Measurements from ENCODE around the gene DSCAML1.

DSCAML1 gene

DNA sequence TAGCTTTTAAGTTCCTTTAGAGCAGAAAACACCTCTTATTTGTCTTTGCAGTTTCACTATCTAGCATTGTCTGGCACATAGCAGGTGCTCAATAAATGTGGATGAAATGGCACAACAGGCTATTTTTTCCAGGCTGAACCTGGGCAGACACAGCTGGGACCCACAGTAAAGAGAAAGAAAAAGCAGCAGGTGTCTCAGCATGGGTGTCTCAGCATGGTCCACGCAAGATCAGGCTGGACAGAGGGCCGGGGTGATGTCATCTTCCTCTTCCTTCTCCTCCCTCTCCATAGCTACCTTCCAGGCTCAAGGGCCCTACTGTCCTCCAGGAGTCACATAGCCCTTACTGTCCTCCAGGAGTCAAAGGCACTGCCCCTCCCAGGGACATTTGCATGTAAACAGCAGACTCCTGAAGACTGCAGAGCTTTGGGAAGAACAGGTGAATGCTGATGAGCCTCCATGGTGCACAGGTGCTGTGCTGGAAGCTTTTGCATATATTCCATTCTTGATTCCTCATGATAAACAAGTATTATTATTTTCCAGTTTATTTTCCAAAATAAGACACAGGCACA lies 65.2 kb downstream of the DSCAML1 start:
- DNase-seq, result no peak
- Histone ChIP-seq H3K4me1 (ENCODE audit: control extremely low read depth in 1 of 4, control insufficient read depth in 4 of 4, insufficient read depth in 4 of 4, low read length in 3 of 4) (peaks cover 3 to 29% (median 24%) of the 10 kb centered on the region in 4 experiments), H3K4me3 (ENCODE audit: control insufficient read depth in 1 of 7, extremely low read depth in 1 of 7, insufficient read depth in 4 of 7, low read depth in 2 of 7, low read length in 6 of 7) (no peak overlapping the region), H3K27ac (ENCODE audit: insufficient read depth in 1 of 2, low read depth in 1 of 2, low read length in 2 of 2, poor library complexity in 1 of 2, severe bottlenecking in 2 of 2) (no peak overlapping the region), H3K36me3 (ENCODE audit: control insufficient read depth in 4 of 4, insufficient read depth in 4 of 4, low read length in 3 of 4) (no peaks in the 10 kb centered on the region), H3K9me3 (ENCODE audit: control extremely low read depth in 1 of 5, control insufficient read depth in 4 of 5, insufficient read depth in 2 of 5, low read depth in 1 of 5, low read length in 4 of 5) (no peaks in the 10 kb centered on the region), H3K27me3 (replicated peaks in 2 of 5; ENCODE audit: control insufficient read depth in 4 of 5, insufficient read depth in 5 of 5, low read length in 4 of 5) (peaks cover 0 to under 1% (median 0%) of the 10 kb centered on the region in 5 experiments)
- WGBS (ENCODE audit: insufficient coverage), result 100% methylated on average over 1 of the region's 2 CpGs
- POLR2A ChIA-PET, result no interaction called here
- CTCF ChIA-PET, result interaction anchor here (1.0 to 1.4 kb wide), 5 partner anchors 11 to 289 kb away, joined by 3 to 5 read pairs (median 4); no protein-coding TSS in a partner anchor

DNA sequence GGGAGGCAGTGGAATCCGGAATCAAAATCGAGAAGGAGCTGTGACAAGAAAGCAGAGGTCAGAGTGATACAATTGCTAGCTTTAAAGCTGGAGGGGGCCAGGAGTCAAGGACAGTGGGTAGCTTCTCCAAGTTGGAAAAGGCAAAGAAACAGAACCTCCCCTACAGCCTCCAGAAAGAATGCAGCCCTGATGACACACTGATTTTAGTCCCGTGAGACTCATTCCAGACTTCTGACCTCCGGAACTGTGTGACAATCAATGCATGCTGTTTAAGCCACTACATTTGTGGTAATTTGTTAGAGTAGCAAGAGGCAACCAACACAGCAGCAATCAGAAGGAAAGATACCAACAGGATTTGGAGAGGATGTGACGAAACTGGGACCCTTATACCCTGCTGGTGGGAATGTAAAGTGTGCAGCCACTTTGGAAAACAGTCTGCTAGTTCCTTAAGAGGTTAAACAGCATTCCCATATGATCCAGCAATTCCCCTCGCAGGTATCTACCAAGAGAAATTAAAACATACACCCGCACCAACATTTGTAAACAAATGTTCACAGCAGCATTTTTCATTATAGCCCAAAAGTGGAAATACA lies 66.7 kb downstream of the DSCAML1 start:
- Histone ChIP-seq H3K27ac (ENCODE audit: insufficient read depth in 1 of 2, low read depth in 1 of 2, low read length in 2 of 2, poor library complexity in 1 of 2, severe bottlenecking in 2 of 2) (no peak overlapping the region), H3K27me3 (replicated peaks in 2 of 5; ENCODE audit: control insufficient read depth in 4 of 5, insufficient read depth in 5 of 5, low read length in 4 of 5) (peaks cover 0 to 4% (median 0%) of the 10 kb centered on the region in 5 experiments), H3K4me3 (ENCODE audit: control insufficient read depth in 1 of 7, extremely low read depth in 1 of 7, insufficient read depth in 4 of 7, low read depth in 2 of 7, low read length in 6 of 7) (no peak overlapping the region), H3K36me3 (ENCODE audit: control insufficient read depth in 4 of 4, insufficient read depth in 4 of 4, low read length in 3 of 4) (no peaks in the 10 kb centered on the region), H3K4me1 (ENCODE audit: control extremely low read depth in 1 of 4, control insufficient read depth in 4 of 4, insufficient read depth in 4 of 4, low read length in 3 of 4) (peaks cover 3 to 25% (median 23%) of the 10 kb centered on the region in 4 experiments), H3K9me3 (ENCODE audit: control extremely low read depth in 1 of 5, control insufficient read depth in 4 of 5, insufficient read depth in 2 of 5, low read depth in 1 of 5, low read length in 4 of 5) (no peaks in the 10 kb centered on the region)
- POLR2A ChIA-PET, result no interaction called here
- 100% methylated on average over 7 of the region's 7 CpGs for WGBS (ENCODE audit: insufficient coverage)
- CTCF ChIA-PET, result interaction anchor here (1.2 to 1.4 kb wide), 3 partner anchors 15 to 38 kb away, joined by 3 to 4 read pairs (median 4); no protein-coding TSS in a partner anchor
- no peak for DNase-seq

DNA sequence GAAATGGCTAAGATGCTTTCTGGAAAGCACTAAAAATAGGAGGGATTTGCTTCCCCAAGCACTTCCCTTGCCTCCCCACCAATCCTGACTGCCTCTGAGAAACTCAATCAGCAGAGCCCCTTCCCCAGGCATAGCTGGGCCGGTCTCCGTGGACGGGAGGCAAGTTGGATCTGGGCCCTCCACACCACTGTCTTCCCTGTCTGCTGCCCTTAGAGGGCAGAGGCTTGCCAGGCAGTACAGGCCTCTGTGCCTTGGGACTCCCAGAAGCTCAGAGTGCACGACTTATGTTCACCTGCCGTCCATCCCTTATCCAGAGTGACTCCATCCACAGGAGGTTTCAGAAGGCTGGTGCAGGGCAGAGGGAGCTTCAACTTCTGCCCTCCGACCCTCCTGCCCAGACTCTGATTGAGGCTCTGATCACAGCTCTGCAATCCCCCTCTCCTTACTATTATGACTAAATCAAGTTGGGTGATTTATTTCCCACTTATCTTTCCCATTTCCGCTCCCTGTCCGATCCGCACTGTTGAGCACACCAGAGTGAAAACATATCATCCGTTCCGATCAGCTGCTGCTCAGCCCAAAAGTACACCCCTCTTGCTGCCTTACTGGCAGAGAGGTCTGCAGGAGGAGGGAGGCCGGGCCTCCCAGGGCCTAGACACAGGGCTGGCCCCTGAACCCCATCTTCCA lies 71.8 kb downstream of the DSCAML1 start:
- POLR2A ChIA-PET, result no interaction called here
- CTCF ChIA-PET, result no interaction called here
- 88% methylated on average over 11 of the region's 12 CpGs for WGBS (ENCODE audit: insufficient coverage)
- H3K9me3 ChIP-seq (ENCODE audit: control extremely low read depth in 1 of 5, control insufficient read depth in 4 of 5, insufficient read depth in 2 of 5, low read depth in 1 of 5, low read length in 4 of 5), result no peaks in the 10 kb centered on the region
- H3K36me3 ChIP-seq (ENCODE audit: control insufficient read depth in 4 of 4, insufficient read depth in 4 of 4, low read length in 3 of 4), result no peaks in the 10 kb centered on the region
- H3K27me3 ChIP-seq (replicated peaks in 2 of 5; ENCODE audit: control insufficient read depth in 4 of 5, insufficient read depth in 5 of 5, low read length in 4 of 5), result peaks cover 0 to 6% (median 0%) of the 10 kb centered on the region in 5 experiments
- H3K4me3 ChIP-seq (ENCODE audit: control insufficient read depth in 1 of 7, extremely low read depth in 1 of 7, insufficient read depth in 4 of 7, low read depth in 2 of 7, low read length in 6 of 7), result no peak overlapping the region
- no peak for DNase-seq
- no peaks in the 10 kb centered on the region for H3K4me1 ChIP-seq (ENCODE audit: control extremely low read depth in 1 of 4, control insufficient read depth in 4 of 4, insufficient read depth in 4 of 4, low read length in 3 of 4)
- H3K27ac ChIP-seq (ENCODE audit: insufficient read depth in 1 of 2, low read depth in 1 of 2, low read length in 2 of 2, poor library complexity in 1 of 2, severe bottlenecking in 2 of 2), result no peak overlapping the region

DNA sequence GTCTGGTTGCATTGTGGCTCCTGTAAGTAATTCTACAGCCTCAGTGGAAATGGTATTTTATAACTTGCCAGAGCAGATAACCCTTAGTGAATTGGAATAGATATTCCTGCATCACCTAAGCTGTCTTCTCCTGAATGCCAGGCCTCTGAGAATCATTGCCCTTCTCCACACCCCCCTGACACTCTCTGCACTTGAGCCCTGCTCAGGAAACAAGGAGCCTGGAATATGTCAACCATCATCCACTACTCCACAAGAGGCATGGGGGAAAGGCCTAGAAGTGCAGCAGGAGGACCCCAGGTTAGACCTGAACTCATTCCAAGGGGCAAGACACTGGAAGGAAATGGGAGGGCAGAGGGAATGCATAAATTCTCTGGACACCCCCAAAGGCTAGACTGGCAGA lies 72.4 kb downstream of the DSCAML1 start:
- ChIA-PET POLR2A (interaction anchor here (0.5 kb wide), 1 partner anchor 37 kb away, joined by 3 read pairs; no protein-coding TSS in a partner anchor), CTCF (interaction anchor here (1.0 to 1.2 kb wide), 2 partner anchors 10 to 240 kb away, joined by 3 read pairs; no protein-coding TSS in a partner anchor)
- Histone ChIP-seq H3K4me3 (ENCODE audit: control insufficient read depth in 1 of 7, extremely low read depth in 1 of 7, insufficient read depth in 4 of 7, low read depth in 2 of 7, low read length in 6 of 7) (no peak overlapping the region), H3K36me3 (ENCODE audit: control insufficient read depth in 4 of 4, insufficient read depth in 4 of 4, low read length in 3 of 4) (no peaks in the 10 kb centered on the region), H3K27me3 (replicated peaks in 2 of 5; ENCODE audit: control insufficient read depth in 4 of 5, insufficient read depth in 5 of 5, low read length in 4 of 5) (peaks cover 0 to 6% (median 0%) of the 10 kb centered on the region in 5 experiments), H3K4me1 (ENCODE audit: control extremely low read depth in 1 of 4, control insufficient read depth in 4 of 4, insufficient read depth in 4 of 4, low read length in 3 of 4) (no peaks in the 10 kb centered on the region), H3K27ac (ENCODE audit: insufficient read depth in 1 of 2, low read depth in 1 of 2, low read length in 2 of 2, poor library complexity in 1 of 2, severe bottlenecking in 2 of 2) (no peak overlapping the region), H3K9me3 (ENCODE audit: control extremely low read depth in 1 of 5, control insufficient read depth in 4 of 5, insufficient read depth in 2 of 5, low read depth in 1 of 5, low read length in 4 of 5) (no peaks in the 10 kb centered on the region)
- no peak for DNase-seq

DNA sequence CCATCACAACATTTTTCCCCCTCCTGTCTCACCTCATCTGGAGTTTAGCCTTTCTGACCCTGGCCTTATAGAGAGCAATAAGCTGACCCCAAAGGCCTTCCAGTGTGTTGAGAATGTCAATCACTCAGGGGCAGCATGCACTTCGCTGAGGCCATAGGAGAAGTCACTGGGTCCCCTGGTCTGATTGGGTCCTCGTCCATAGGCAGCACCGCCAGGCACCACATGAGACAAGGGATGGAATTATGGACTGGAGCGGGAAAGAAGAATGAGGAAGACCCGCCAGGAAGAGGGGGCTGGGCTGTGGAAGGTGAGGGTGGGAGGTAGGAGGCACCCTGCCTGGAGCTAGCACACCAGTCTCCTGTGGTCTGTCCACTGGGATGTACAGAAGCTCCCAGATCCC lies 72.9 kb downstream of the DSCAML1 start:
- ChIA-PET CTCF (interaction anchor here (1.0 to 1.2 kb wide), 2 partner anchors 11 to 239 kb away, joined by 3 read pairs; no protein-coding TSS in a partner anchor), POLR2A (interaction anchor here (0.5 kb wide), 1 partner anchor 37 kb away, joined by 3 read pairs; no protein-coding TSS in a partner anchor)
- no peaks in the 10 kb centered on the region for H3K4me1 ChIP-seq (ENCODE audit: control extremely low read depth in 1 of 4, control insufficient read depth in 4 of 4, insufficient read depth in 4 of 4, low read length in 3 of 4)
- no peak for DNase-seq
- peaks cover 0 to 6% (median 0%) of the 10 kb centered on the region in 5 experiments for H3K27me3 ChIP-seq (replicated peaks in 2 of 5; ENCODE audit: control insufficient read depth in 4 of 5, insufficient read depth in 5 of 5, low read length in 4 of 5)
- 100% methylated on average over 5 of the region's 5 CpGs for WGBS (ENCODE audit: insufficient coverage)
- no peaks in the 10 kb centered on the region for H3K36me3 ChIP-seq (ENCODE audit: control insufficient read depth in 4 of 4, insufficient read depth in 4 of 4, low read length in 3 of 4)
- no peak overlapping the region for H3K27ac ChIP-seq (ENCODE audit: insufficient read depth in 1 of 2, low read depth in 1 of 2, low read length in 2 of 2, poor library complexity in 1 of 2, severe bottlenecking in 2 of 2)
- H3K4me3 ChIP-seq (ENCODE audit: control insufficient read depth in 1 of 7, extremely low read depth in 1 of 7, insufficient read depth in 4 of 7, low read depth in 2 of 7, low read length in 6 of 7), result no peak overlapping the region
- H3K9me3 ChIP-seq (ENCODE audit: control extremely low read depth in 1 of 5, control insufficient read depth in 4 of 5, insufficient read depth in 2 of 5, low read depth in 1 of 5, low read length in 4 of 5), result no peaks in the 10 kb centered on the region

DNA sequence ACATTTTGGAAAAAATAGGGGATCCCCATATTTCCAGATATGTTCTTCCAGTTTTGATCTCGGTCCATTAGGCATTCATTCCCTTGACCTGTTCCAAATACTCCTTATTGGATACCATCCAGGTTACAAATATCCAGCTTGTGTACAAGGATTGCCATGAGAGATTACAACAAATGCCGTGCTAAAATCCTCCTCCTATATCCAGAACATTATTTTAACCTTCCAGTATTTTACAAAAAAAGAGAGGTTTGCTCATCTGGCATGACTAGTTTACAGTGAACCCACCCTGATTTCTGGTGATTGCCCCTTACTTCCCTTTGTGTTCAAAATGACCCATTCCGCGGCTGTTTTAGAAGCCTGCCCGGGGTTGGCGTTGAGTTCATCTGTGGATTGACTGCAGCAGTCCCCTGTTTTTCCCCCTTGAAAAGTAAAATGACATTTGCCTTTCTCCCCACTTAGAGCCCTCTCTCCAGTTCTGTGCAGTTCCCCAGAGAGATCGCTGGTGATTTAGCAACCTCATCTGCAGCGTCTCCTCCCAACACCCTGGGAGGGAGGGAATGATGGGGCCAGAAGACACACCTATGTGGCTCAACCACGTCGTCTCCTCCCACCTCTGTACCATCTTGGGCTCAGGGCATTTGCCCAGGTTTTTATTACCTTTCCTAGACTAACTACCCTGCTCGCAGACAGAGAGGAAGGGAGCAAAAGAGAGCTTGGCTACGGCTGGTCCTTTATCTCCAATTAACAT lies 73.6 kb downstream of the DSCAML1 start:
- 79% methylated on average over 11 of the region's 12 CpGs for WGBS (ENCODE audit: insufficient coverage)
- Histone ChIP-seq H3K36me3 (ENCODE audit: control insufficient read depth in 4 of 4, insufficient read depth in 4 of 4, low read length in 3 of 4) (no peaks in the 10 kb centered on the region), H3K27ac (ENCODE audit: insufficient read depth in 1 of 2, low read depth in 1 of 2, low read length in 2 of 2, poor library complexity in 1 of 2, severe bottlenecking in 2 of 2) (no peak overlapping the region), H3K4me3 (ENCODE audit: control insufficient read depth in 1 of 7, extremely low read depth in 1 of 7, insufficient read depth in 4 of 7, low read depth in 2 of 7, low read length in 6 of 7) (no peak overlapping the region), H3K4me1 (ENCODE audit: control extremely low read depth in 1 of 4, control insufficient read depth in 4 of 4, insufficient read depth in 4 of 4, low read length in 3 of 4) (no peaks in the 10 kb centered on the region), H3K27me3 (replicated peaks in 2 of 5; ENCODE audit: control insufficient read depth in 4 of 5, insufficient read depth in 5 of 5, low read length in 4 of 5) (peaks cover 0 to 6% (median 0%) of the 10 kb centered on the region in 5 experiments), H3K9me3 (ENCODE audit: control extremely low read depth in 1 of 5, control insufficient read depth in 4 of 5, insufficient read depth in 2 of 5, low read depth in 1 of 5, low read length in 4 of 5) (no peaks in the 10 kb centered on the region)
- POLR2A ChIA-PET, result no interaction called here
- CTCF ChIA-PET, result interaction anchor here (1.0 to 1.2 kb wide), 2 partner anchors 12 to 239 kb away, joined by 3 read pairs; no protein-coding TSS in a partner anchor
- DNase-seq, result no peak

Data from common myeloid progenitor, CD34-positive (primary cell).